ENCODE measurements around the gene FBXO42. TPM values are rescaled to one million over a fixed set of nuclear protein-coding genes. Genes with fewer than 3 reads are reported as not detected.

FBXO42 gene
- total RNA-seq, 2 donors from 2014 or later = 17.6 to 20.0 TPM

GRCh38 chr1:16254263-16254928 is 97.9 kb downstream of the FBXO42 start:
- H3K4me3 ChIP-seq (ENCODE audit: low read length) = no peak overlapping the region
- Mint-ChIP-seq H3K36me3 (ENCODE audit: low read depth) (peaks cover 37% of the 10 kb centered on the region), H3K4me3 (no peak overlapping the region), H3K4me1 (no peaks in the 10 kb centered on the region), H3K27ac (no peak overlapping the region), H3K9me3 (no peaks in the 10 kb centered on the region), H3K27me3 (ENCODE audit: insufficient read depth) (no peaks in the 10 kb centered on the region)
- H3K36me3 ChIP-seq (ENCODE audit: control insufficient read depth, insufficient read depth, low read length) = peaks cover 66% of the 10 kb centered on the region
- no peaks in the 10 kb centered on the region for H3K9me3 ChIP-seq (ENCODE audit: control insufficient read depth, low read length)
- no peaks in the 10 kb centered on the region for H3K4me1 ChIP-seq (ENCODE audit: control insufficient read depth, insufficient read depth, low read length)
- no peak for DNase-seq
- no peaks in the 10 kb centered on the region for H3K27me3 ChIP-seq (ENCODE audit: control insufficient read depth, insufficient read depth, low read length, poor library complexity, severe bottlenecking)
- TF ChIP-seq CTCF (conservative IDR thresholded peaks at IDR 0.05) = no peak
- peak overlapping the region; percentile 22 for H3K27ac ChIP-seq (ENCODE audit: low read depth, low read length)
- no peak overlapping the region for H3K9ac ChIP-seq (ENCODE audit: extremely low read depth, low read length, poor library complexity, severe bottlenecking)
- 89 to 93% methylated on average over 4 of the region's 4 CpGs for WGBS, 2 experiments (ENCODE audit: insufficient coverage in 1 of 2, insufficient read length in 1 of 2)

- Mint-ChIP-seq H3K4me1 (no peaks in the 10 kb centered on the region), H3K36me3 (ENCODE audit: low read depth) (peaks cover 37% of the 10 kb centered on the region), H3K9me3 (no peaks in the 10 kb centered on the region), H3K4me3 (no peak overlapping the region), H3K27ac (no peak overlapping the region), H3K27me3 (ENCODE audit: insufficient read depth) (no peaks in the 10 kb centered on the region)
- WGBS, 2 experiments (ENCODE audit: insufficient coverage in 1 of 2, insufficient read length in 1 of 2) = 87 to 100% methylated on average over 4 to 5 of the region's 5 CpGs
- no peak overlapping the region for H3K4me3 ChIP-seq (ENCODE audit: low read length)
- peaks cover 70% of the 10 kb centered on the region for H3K36me3 ChIP-seq (ENCODE audit: control insufficient read depth, insufficient read depth, low read length)
- no peak for TF ChIP-seq CTCF (conservative IDR thresholded peaks at IDR 0.05)
- H3K4me1 ChIP-seq (ENCODE audit: control insufficient read depth, insufficient read depth, low read length) = no peaks in the 10 kb centered on the region
- no peaks in the 10 kb centered on the region for H3K27me3 ChIP-seq (ENCODE audit: control insufficient read depth, insufficient read depth, low read length, poor library complexity, severe bottlenecking)
- no peak for DNase-seq
- H3K9me3 ChIP-seq (ENCODE audit: control insufficient read depth, low read length) = no peaks in the 10 kb centered on the region
- no peak overlapping the region for H3K9ac ChIP-seq (ENCODE audit: extremely low read depth, low read length, poor library complexity, severe bottlenecking)
- peak overlapping the region; percentile 22 for H3K27ac ChIP-seq (ENCODE audit: low read depth, low read length)
These were observed 98.9 kb downstream of the FBXO42 start for GRCh38 chr1:16253332-16253922.

GRCh38 chr1:16252912-16253311 is 99.4 kb downstream of the FBXO42 start:
- no peaks in the 10 kb centered on the region for H3K9me3 ChIP-seq (ENCODE audit: control insufficient read depth, low read length)
- WGBS, 2 experiments (ENCODE audit: insufficient coverage in 1 of 2, insufficient read length in 1 of 2) = 92% methylated on average over 2 of the region's 2 CpGs; no CpG with 5 or more reads in 1 of the 2 experiments

More at GRCh38 chr1:16252912-16253311, 99.4 kb downstream of the FBXO42 start:
- Histone ChIP-seq H3K4me3 (ENCODE audit: low read length) (no peak overlapping the region), H3K4me1 (ENCODE audit: control insufficient read depth, insufficient read depth, low read length) (no peaks in the 10 kb centered on the region), H3K27me3 (ENCODE audit: control insufficient read depth, insufficient read depth, low read length, poor library complexity, severe bottlenecking) (no peaks in the 10 kb centered on the region), H3K9ac (ENCODE audit: extremely low read depth, low read length, poor library complexity, severe bottlenecking) (no peak overlapping the region), H3K36me3 (ENCODE audit: control insufficient read depth, insufficient read depth, low read length) (peaks cover 72% of the 10 kb centered on the region), H3K27ac (ENCODE audit: low read depth, low read length) (no peak overlapping the region)
- H3K36me3 Mint-ChIP-seq (ENCODE audit: low read depth) = peaks cover 37% of the 10 kb centered on the region
- H3K27me3 Mint-ChIP-seq (ENCODE audit: insufficient read depth) = no peaks in the 10 kb centered on the region
- no peak for TF ChIP-seq CTCF (conservative IDR thresholded peaks at IDR 0.05)
- no peak overlapping the region for H3K27ac Mint-ChIP-seq
- no peaks in the 10 kb centered on the region for H3K9me3 Mint-ChIP-seq
- no peak overlapping the region for H3K4me3 Mint-ChIP-seq
- DNase-seq = no peak
- no peaks in the 10 kb centered on the region for H3K4me1 Mint-ChIP-seq
